ENCODE data around the gene POU6F2.
"Not testable (repeated sequence)": the region's sequence is repeated elsewhere in the genome, so short reads cannot be mapped to it uniquely, and the experiment has no call there.

Gene POU6F2

GRCh38 chr7:38992203-38992602, 14.5 kb downstream of the POU6F2 start:
- DNase-seq (ENCODE audit: low read depth in 1 of 2, low spot score in 1 of 2) = no peak

GRCh38 chr7:39001595-39001994, 23.9 kb downstream of the POU6F2 start:
- DNase-seq (ENCODE audit: low read depth in 1 of 2, low spot score in 1 of 2) = no peak

- DNase-seq (ENCODE audit: low read depth in 1 of 2, low spot score in 1 of 2) = no peak
These were observed 25.0 kb downstream of the POU6F2 start for GRCh38 chr7:39002755-39003154.

GRCh38 chr7:39005036-39005435, 27.3 kb downstream of the POU6F2 start:
- no peak for DNase-seq (ENCODE audit: low read depth in 1 of 2, low spot score in 1 of 2)

- DNase-seq (ENCODE audit: low read depth in 1 of 2, low spot score in 1 of 2) = no peak
These were observed 27.8 kb downstream of the POU6F2 start for GRCh38 chr7:39005461-39005860.

GRCh38 chr7:39013049-39013939, 35.6 kb downstream of the POU6F2 start:
- not testable (repeated sequence) for DNase-seq (ENCODE audit: low read depth in 1 of 2, low spot score in 1 of 2)

GRCh38 chr7:39016609-39017008, 38.9 kb downstream of the POU6F2 start:
- no peak for DNase-seq (ENCODE audit: low read depth in 1 of 2, low spot score in 1 of 2)

GRCh38 chr7:39017369-39017915, 39.7 kb downstream of the POU6F2 start:
- DNase-seq (ENCODE audit: low read depth in 1 of 2, low spot score in 1 of 2) = no peak

GRCh38 chr7:39022796-39023195, 45.1 kb downstream of the POU6F2 start:
- no peak for DNase-seq (ENCODE audit: low read depth in 1 of 2, low spot score in 1 of 2)

GRCh38 chr7:39027491-39027890, 49.8 kb downstream of the POU6F2 start:
- DNase-seq (ENCODE audit: low read depth in 1 of 2, low spot score in 1 of 2) = no peak

GRCh38 chr7:39033885-39034624, 56.3 kb downstream of the POU6F2 start:
- DNase-seq (ENCODE audit: low read depth in 1 of 2, low spot score in 1 of 2) = no peak

GRCh38 chr7:39035156-39035555, 57.4 kb downstream of the POU6F2 start:
- no peak for DNase-seq (ENCODE audit: low read depth in 1 of 2, low spot score in 1 of 2)

- no peak for DNase-seq (ENCODE audit: low read depth in 1 of 2, low spot score in 1 of 2)
These were observed 58.2 kb downstream of the POU6F2 start for GRCh38 chr7:39035903-39036302.

GRCh38 chr7:39042670-39043069, 65.0 kb downstream of the POU6F2 start:
- DNase-seq (ENCODE audit: low read depth in 1 of 2, low spot score in 1 of 2) = no peak

GRCh38 chr7:39043531-39043930, 65.8 kb downstream of the POU6F2 start:
- no peak for DNase-seq (ENCODE audit: low read depth in 1 of 2, low spot score in 1 of 2)

GRCh38 chr7:39044489-39044888, 66.8 kb downstream of the POU6F2 start:
- no peak for DNase-seq (ENCODE audit: low read depth in 1 of 2, low spot score in 1 of 2)

GRCh38 chr7:39045231-39045630, 67.5 kb downstream of the POU6F2 start:
- DNase-seq (ENCODE audit: low read depth in 1 of 2, low spot score in 1 of 2) = no peak

- DNase-seq (ENCODE audit: low read depth in 1 of 2, low spot score in 1 of 2) = no peak
These were observed 73.6 kb downstream of the POU6F2 start for GRCh38 chr7:39051279-39051678.

GRCh38 chr7:39051707-39052106, 74.0 kb downstream of the POU6F2 start:
- DNase-seq (ENCODE audit: low read depth in 1 of 2, low spot score in 1 of 2) = no peak

GRCh38 chr7:39054731-39055130, 77.0 kb downstream of the POU6F2 start:
- no peak for DNase-seq (ENCODE audit: low read depth in 1 of 2, low spot score in 1 of 2)

GRCh38 chr7:39056153-39056552, 78.4 kb downstream of the POU6F2 start:
- no peak for DNase-seq (ENCODE audit: low read depth in 1 of 2, low spot score in 1 of 2)

- no peak for DNase-seq (ENCODE audit: low read depth in 1 of 2, low spot score in 1 of 2)
These were observed 85.1 kb downstream of the POU6F2 start for GRCh38 chr7:39062811-39063210.
